ENCODE data around the gene CCDC122. TPM values are rescaled to one million over a fixed set of nuclear protein-coding genes. Genes with fewer than 3 reads are reported as not detected.

Gene CCDC122
- total and polyA plus RNA-seq, 2 experiments from 2014 or later: 5.3 to 10.3 TPM

- Histone ChIP-seq H3K79me2 (no peaks in the 10 kb centered on the region), H4K20me1 (ENCODE audit: insufficient read depth, poor library complexity, severe bottlenecking) (no peaks in the 10 kb centered on the region), H3K4me1 (ENCODE audit: insufficient read depth) (peaks cover 7% of the 10 kb centered on the region), H3K9me2 (replicated peaks; ENCODE audit: insufficient read depth) (no peaks in the 10 kb centered on the region), H3K36me3 (replicated peaks; ENCODE audit: insufficient read depth, low read depth) (no peaks in the 10 kb centered on the region), H3K9me3 (ENCODE audit: low read depth) (no peaks in the 10 kb centered on the region), H3K27me3 (peaks cover 20% of the 10 kb centered on the region), H2AFZ (peak overlapping the region; percentile 84), H3K4me3 (peak overlapping the region; percentile 57), H3K4me2 (peak overlapping the region; percentile 97), H3K27ac (peak overlapping the region; percentile 14)
- 16% methylated on average over 9 of the region's 9 CpGs for WGBS (ENCODE audit: low lambda C conversion rate, missing lambda C conversion rate)
- DNase-seq (ENCODE audit: low spot score): no peak
- TF ChIP-seq EZH2phosphoT487 (IDR thresholded peaks at IDR 0.05; ENCODE audit: low read depth, severe bottlenecking, unreplicated experiment) (no peak), EZH2 (IDR thresholded peaks at IDR 0.05; ENCODE audit: borderline replicate concordance) (no peak), CTCF (IDR thresholded peaks at IDR 0.05; ENCODE audit: poor library complexity) (no peak)
Observed at GRCh38 chr13:43787518-43787891, 92.0 kb downstream of the CCDC122 start.

GRCh38 chr13:43786766-43787517, 92.6 kb downstream of the CCDC122 start, which contains the start of gene ENOX1:
TSS of gene ENOX1 (minus strand) at chr13:43786972.
- 1% methylated on average over 61 of the region's 93 CpGs for WGBS (ENCODE audit: low lambda C conversion rate, missing lambda C conversion rate)
- H3K9me3 ChIP-seq (ENCODE audit: low read depth): no peaks in the 10 kb centered on the region
- peak within 1 kb of the TSS; percentile 84 for H2AFZ ChIP-seq
- TF ChIP-seq CTCF (IDR thresholded peaks at IDR 0.05; ENCODE audit: poor library complexity): peak; percentile 28
- TF ChIP-seq EZH2 (IDR thresholded peaks at IDR 0.05; ENCODE audit: borderline replicate concordance): no peak
- TF ChIP-seq EZH2phosphoT487 (IDR thresholded peaks at IDR 0.05; ENCODE audit: low read depth, severe bottlenecking, unreplicated experiment): no peak
- peak; percentile 89 for DNase-seq (ENCODE audit: low spot score)
- no peaks in the 10 kb centered on the region for H3K79me2 ChIP-seq
- no peaks in the 10 kb centered on the region for H4K20me1 ChIP-seq (ENCODE audit: insufficient read depth, poor library complexity, severe bottlenecking)
- H3K36me3 ChIP-seq (replicated peaks; ENCODE audit: insufficient read depth, low read depth): no peaks in the 10 kb centered on the region
- H3K4me2 ChIP-seq: peak within 1 kb of the TSS; percentile 97
- no peaks in the 10 kb centered on the region for H3K9me2 ChIP-seq (replicated peaks; ENCODE audit: insufficient read depth)
- peaks cover 20% of the 10 kb centered on the region for H3K27me3 ChIP-seq
- peak within 1 kb of the TSS; percentile 14 for H3K27ac ChIP-seq
- peak within 1 kb of the TSS; percentile 57 for H3K4me3 ChIP-seq
- H3K4me1 ChIP-seq (ENCODE audit: insufficient read depth): peaks cover 7% of the 10 kb centered on the region

GRCh38 chr13:43786472-43786765, 93.1 kb downstream of the CCDC122 start:
- H3K9me3 ChIP-seq (ENCODE audit: low read depth): no peaks in the 10 kb centered on the region
- peaks cover 7% of the 10 kb centered on the region for H3K4me1 ChIP-seq (ENCODE audit: insufficient read depth)
- TF ChIP-seq EZH2phosphoT487 (IDR thresholded peaks at IDR 0.05; ENCODE audit: low read depth, severe bottlenecking, unreplicated experiment) (no peak), CTCF (IDR thresholded peaks at IDR 0.05; ENCODE audit: poor library complexity) (no peak), EZH2 (IDR thresholded peaks at IDR 0.05; ENCODE audit: borderline replicate concordance) (no peak)
- peak overlapping the region; percentile 14 for H3K27ac ChIP-seq
- H3K36me3 ChIP-seq (replicated peaks; ENCODE audit: insufficient read depth, low read depth): no peaks in the 10 kb centered on the region
- H2AFZ ChIP-seq: peak overlapping the region; percentile 84
- H4K20me1 ChIP-seq (ENCODE audit: insufficient read depth, poor library complexity, severe bottlenecking): no peaks in the 10 kb centered on the region
- no peak for DNase-seq (ENCODE audit: low spot score)
- peak overlapping the region; percentile 97 for H3K4me2 ChIP-seq
- H3K4me3 ChIP-seq: peak overlapping the region; percentile 57
- under 1% methylated on average over 20 of the region's 28 CpGs for WGBS (ENCODE audit: low lambda C conversion rate, missing lambda C conversion rate)
- H3K79me2 ChIP-seq: no peaks in the 10 kb centered on the region
- no peaks in the 10 kb centered on the region for H3K9me2 ChIP-seq (replicated peaks; ENCODE audit: insufficient read depth)
- peaks cover 20% of the 10 kb centered on the region for H3K27me3 ChIP-seq

Small RNA genes within 50 kb of the gene (small RNA-seq; reads per million reads assigned to genes)
- gene AL162713.1: not detected

Other genes with a start within 250 kb of the CCDC122 start
- gene ENOX1, start 92.8 kb downstream of the CCDC122 start, total RNA-seq: 1.6 and 2.4 TPM in 2 replicates
- 2.9 and 4.0 TPM in 2 replicates for gene ENOX1, start 92.8 kb downstream of the CCDC122 start, polyA plus RNA-seq
- 10.3 and 11.1 TPM in 2 replicates for gene LACC1, start 164 bp upstream of the CCDC122 start, total RNA-seq
- 3.1 and 3.6 TPM in 2 replicates for gene LACC1, start 164 bp upstream of the CCDC122 start, polyA plus RNA-seq